ENCODE measurements around the gene SBNO2. TPM values are rescaled to one million over a fixed set of nuclear protein-coding genes. Genes with fewer than 3 reads are reported as not detected.
A peak's percentile ranks its signal among the peaks of the same experiment; 100 is the strongest.

Gene SBNO2
- total RNA-seq, 1 donor from 2014 or later = 3.3 TPM

DNA sequence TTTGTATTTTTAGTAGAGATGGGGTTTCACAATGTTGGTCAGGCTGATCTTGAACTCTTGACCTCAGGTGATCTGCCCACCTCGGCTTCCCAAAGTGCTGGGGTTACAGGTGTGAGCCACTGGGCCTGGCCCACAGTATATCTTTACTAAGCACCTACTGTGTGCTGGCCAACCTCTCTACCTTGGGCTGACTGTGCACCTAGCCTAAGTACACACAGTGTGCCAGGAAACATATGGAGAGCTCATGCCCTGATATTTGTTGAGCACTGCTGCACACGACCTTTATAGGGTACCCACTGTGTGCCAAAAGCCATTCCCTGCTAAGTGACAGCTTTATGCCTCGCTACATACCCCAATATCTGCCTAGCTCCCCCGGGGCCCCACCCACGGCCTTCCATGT, 113.4 kb downstream of the SBNO2 start:
- Histone ChIP-seq H3K9ac (no peak overlapping the region), H3K4me3 (no peak overlapping the region), H3F3A (ENCODE audit: low read depth) (peaks cover 8% of the 10 kb centered on the region), H2AFZ (replicated peaks) (no peak overlapping the region), H3K9me3 (ENCODE audit: low read depth) (peaks cover 7% of the 10 kb centered on the region), H3K36me3 (no peaks in the 10 kb centered on the region), H3K27ac (no peak overlapping the region), H3K27me3 (peaks cover 24% of the 10 kb centered on the region), H3K4me2 (no peak overlapping the region), H4K20me1 (ENCODE audit: low read depth) (no peaks in the 10 kb centered on the region), H3K79me2 (ENCODE audit: low read depth) (no peaks in the 10 kb centered on the region), H3K4me1 (no peaks in the 10 kb centered on the region)
- no peaks in the 10 kb centered on the region for H3K9me3 Mint-ChIP-seq
- TF ChIP-seq, protein P1, sequence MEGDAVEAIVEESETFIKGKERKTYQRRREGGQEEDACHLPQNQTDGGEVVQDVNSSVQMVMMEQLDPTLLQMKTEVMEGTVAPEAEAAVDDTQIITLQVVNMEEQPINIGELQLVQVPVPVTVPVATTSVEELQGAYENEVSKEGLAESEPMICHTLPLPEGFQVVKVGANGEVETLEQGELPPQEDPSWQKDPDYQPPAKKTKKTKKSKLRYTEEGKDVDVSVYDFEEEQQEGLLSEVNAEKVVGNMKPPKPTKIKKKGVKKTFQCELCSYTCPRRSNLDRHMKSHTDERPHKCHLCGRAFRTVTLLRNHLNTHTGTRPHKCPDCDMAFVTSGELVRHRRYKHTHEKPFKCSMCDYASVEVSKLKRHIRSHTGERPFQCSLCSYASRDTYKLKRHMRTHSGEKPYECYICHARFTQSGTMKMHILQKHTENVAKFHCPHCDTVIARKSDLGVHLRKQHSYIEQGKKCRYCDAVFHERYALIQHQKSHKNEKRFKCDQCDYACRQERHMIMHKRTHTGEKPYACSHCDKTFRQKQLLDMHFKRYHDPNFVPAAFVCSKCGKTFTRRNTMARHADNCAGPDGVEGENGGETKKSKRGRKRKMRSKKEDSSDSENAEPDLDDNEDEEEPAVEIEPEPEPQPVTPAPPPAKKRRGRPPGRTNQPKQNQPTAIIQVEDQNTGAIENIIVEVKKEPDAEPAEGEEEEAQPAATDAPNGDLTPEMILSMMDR (IDR thresholded peaks at IDR 0.05) = no peak
- no peak for TF ChIP-seq EZH2phosphoT487 (IDR thresholded peaks at IDR 0.05)
- TF ChIP-seq EZH2 (IDR thresholded peaks at IDR 0.05) = no peak
- H3K27ac Mint-ChIP-seq = no peak overlapping the region
- H3K4me1 Mint-ChIP-seq = peaks cover 7% of the 10 kb centered on the region
- H3K27me3 Mint-ChIP-seq (ENCODE audit: insufficient read depth, low read depth) = peaks cover 16% of the 10 kb centered on the region
- peaks cover 2% of the 10 kb centered on the region for H3K36me3 Mint-ChIP-seq
- DNase-seq (ENCODE audit: low spot score) = no peak
- H3K4me3 Mint-ChIP-seq = no peak overlapping the region

DNA sequence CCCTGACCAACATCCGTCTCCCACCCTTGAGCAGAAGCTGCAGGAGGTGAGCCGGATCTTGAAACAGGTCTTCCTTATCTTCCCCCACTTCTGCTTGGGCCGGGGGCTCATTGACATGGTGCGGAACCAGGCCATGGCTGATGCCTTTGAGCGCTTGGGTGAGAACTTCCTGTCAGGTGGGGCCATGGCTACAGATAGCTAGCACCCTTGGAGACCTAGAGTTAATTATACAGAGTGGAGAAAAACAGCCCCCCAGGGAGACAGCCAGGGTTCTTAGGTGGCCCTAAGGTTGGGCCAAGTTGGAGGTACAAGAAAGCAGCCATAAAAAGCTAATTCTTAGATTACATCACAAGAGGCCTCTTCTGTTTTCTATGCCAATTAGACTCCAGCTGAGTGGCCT, 116.0 kb downstream of the SBNO2 start:
- Histone ChIP-seq H3K4me3 (no peak overlapping the region), H3K27me3 (no peaks in the 10 kb centered on the region), H3K4me1 (no peaks in the 10 kb centered on the region), H3K79me2 (ENCODE audit: low read depth) (no peaks in the 10 kb centered on the region), H3K36me3 (no peaks in the 10 kb centered on the region), H3K9me3 (ENCODE audit: low read depth) (peaks cover 7% of the 10 kb centered on the region), H4K20me1 (ENCODE audit: low read depth) (no peaks in the 10 kb centered on the region), H3K27ac (no peak overlapping the region), H2AFZ (replicated peaks) (no peak overlapping the region), H3K9ac (no peak overlapping the region), H3F3A (ENCODE audit: low read depth) (no peaks in the 10 kb centered on the region), H3K4me2 (no peak overlapping the region)
- Mint-ChIP-seq H3K36me3 (peaks cover 2% of the 10 kb centered on the region), H3K9me3 (no peaks in the 10 kb centered on the region), H3K4me1 (peaks cover 3% of the 10 kb centered on the region), H3K27ac (no peak overlapping the region), H3K27me3 (ENCODE audit: insufficient read depth, low read depth) (peaks cover 8% of the 10 kb centered on the region), H3K4me3 (peak overlapping the region; percentile 24)
- no peak for TF ChIP-seq EZH2 (IDR thresholded peaks at IDR 0.05)
- DNase-seq (ENCODE audit: low spot score) = no peak

Other genes with a start within 250 kb of the SBNO2 start
- gene ARID3A, start 248.2 kb downstream of the SBNO2 start, total RNA-seq (ENCODE audit: low replicate concordance) = 25.5 and 68.7 TPM in 2 replicates
- gene WDR18, start 189.9 kb downstream of the SBNO2 start, total RNA-seq (ENCODE audit: low replicate concordance) = 38.6 and 156 TPM in 2 replicates
- gene GRIN3B, start 173.8 kb downstream of the SBNO2 start, total RNA-seq (ENCODE audit: low replicate concordance) = 5.4 and 5.9 TPM in 2 replicates
- 31.7 and 175 TPM in 2 replicates for gene TMEM259, start 153.1 kb downstream of the SBNO2 start, total RNA-seq (ENCODE audit: low replicate concordance)
- not detected in 2 replicates for gene RNU6-2, start 152.7 kb downstream of the SBNO2 start, total RNA-seq (ENCODE audit: low replicate concordance)
- gene CNN2, start 147.7 kb downstream of the SBNO2 start, total RNA-seq (ENCODE audit: low replicate concordance) = 131 and 196 TPM in 2 replicates
- gene ABCA7, start 134.2 kb downstream of the SBNO2 start, total RNA-seq (ENCODE audit: low replicate concordance) = 1.4 and 21.9 TPM in 2 replicates
- 9.6 and 18.2 TPM in 2 replicates for gene ARHGAP45, start 107.1 kb downstream of the SBNO2 start, total RNA-seq (ENCODE audit: low replicate concordance)
- 98.8 and 197 TPM in 2 replicates for gene POLR2E, start 78.9 kb downstream of the SBNO2 start, total RNA-seq (ENCODE audit: low replicate concordance)
- gene GPX4, start 70.3 kb downstream of the SBNO2 start, total RNA-seq (ENCODE audit: low replicate concordance) = 289 and 439 TPM in 2 replicates
- gene STK11, start 31.5 kb upstream of the SBNO2 start, total RNA-seq (ENCODE audit: low replicate concordance) = 27.4 and 67.3 TPM in 2 replicates
- gene CBARP, start 63.7 kb upstream of the SBNO2 start, total RNA-seq (ENCODE audit: low replicate concordance) = 1.2 and 17.8 TPM in 2 replicates
- gene ATP5F1D, start 67.5 kb upstream of the SBNO2 start, total RNA-seq (ENCODE audit: low replicate concordance) = 7.1 and 52.0 TPM in 2 replicates
- gene MIDN, start 74.3 kb upstream of the SBNO2 start, total RNA-seq (ENCODE audit: low replicate concordance) = 16.1 and 51.3 TPM in 2 replicates
- 395 and 737 TPM in 2 replicates for gene CIRBP, start 95.1 kb upstream of the SBNO2 start, total RNA-seq (ENCODE audit: low replicate concordance)
- gene FAM174C, start 101.3 kb upstream of the SBNO2 start, total RNA-seq (ENCODE audit: low replicate concordance) = 4.8 and 14.6 TPM in 2 replicates
- 13.2 and 34.7 TPM in 2 replicates for gene EFNA2, start 111.6 kb upstream of the SBNO2 start, total RNA-seq (ENCODE audit: low replicate concordance)
- 15.4 and 69.3 TPM in 2 replicates for gene NDUFS7, start 209.6 kb upstream of the SBNO2 start, total RNA-seq (ENCODE audit: low replicate concordance)
- gene GAMT, start 227.3 kb upstream of the SBNO2 start, total RNA-seq (ENCODE audit: low replicate concordance) = 13.8 and 53.7 TPM in 2 replicates
- 107 and 121 TPM in 2 replicates for gene DAZAP1, start 233.3 kb upstream of the SBNO2 start, total RNA-seq (ENCODE audit: low replicate concordance)

All from neural progenitor cell (in vitro differentiated cells).